Parathyroid adenoma (tissue), 2 donors: ENCODE results near the gene CMTM5.

Experiments
- H2AFZ ChIP-seq: fragments of 300-600 bp; sonication (generic); one replicate; pipeline ENCODE4 v1.7.0; 2017; ENCODE audit warnings: antibody characterized with exemption, mild to moderate bottlenecking
- H3K27ac ChIP-seq: fragments of 300-600 bp; sonication (generic); one replicate; pipeline ENCODE4 v1.7.0; 2017
- H3K27me3 ChIP-seq: fragments of 300-600 bp; sonication (generic); one replicate; pipeline ENCODE4 v1.7.0; 2017; ENCODE audit warnings: low read length; ENCODE audit not compliant: control insufficient read depth, insufficient read depth
- H3K36me3 ChIP-seq: fragments of 300-600 bp; sonication (generic); one replicate; pipeline ENCODE4 v1.7.0; 2017; ENCODE audit warnings: low read length; ENCODE audit not compliant: control insufficient read depth, insufficient read depth
- H3K4me1 ChIP-seq: fragments of 300-600 bp; sonication (generic); one replicate; pipeline ENCODE4 v1.7.0; 2017; ENCODE audit warnings: control low read depth
- H3K4me2 ChIP-seq: fragments of 300-600 bp; sonication (generic); one replicate; pipeline ENCODE4 v1.7.0; 2017; ENCODE audit warnings: low read length
- H3K4me3 ChIP-seq: fragments of 300-600 bp; sonication (generic); one replicate; pipeline ENCODE4 v1.7.0; 2017; ENCODE audit warnings: low read depth, low read length
- H3K79me2 ChIP-seq: fragments of 300-600 bp; sonication (generic); one replicate; pipeline ENCODE4 v1.7.0; 2017; ENCODE audit warnings: control low read depth
- H3K9ac ChIP-seq: fragments of 300-600 bp; sonication (generic); one replicate; pipeline ENCODE4 v1.7.0; 2017; ENCODE audit warnings: mild to moderate bottlenecking
- H3K9me3 ChIP-seq: fragments of 300-600 bp; sonication (generic); one replicate; pipeline ENCODE4 v1.7.0; 2017; ENCODE audit warnings: low read length; ENCODE audit not compliant: control insufficient read depth
- TF ChIP-seq, protein P1 (sequence below): fragments of 300-600 bp; sonication (generic); IDR thresholded peaks from one replicate; pipeline ENCODE4 v1.7.0; 2017; ENCODE audit warnings: antibody characterized with exemption, mild to moderate bottlenecking
- donor health status: primary hyperparathyroidism.

The CMTM5 gene

GRCh38 chr14:23344481-23344880 is 32.4 kb upstream of the CMTM5 start:
- Histone ChIP-seq H3K27ac (no peak overlapping the region), H3K36me3 (no peaks in the 10 kb centered on the region), H3K79me2 (no peaks in the 10 kb centered on the region), H2AFZ (no peak overlapping the region), H3K9me3 (no peaks in the 10 kb centered on the region), H3K4me3 (no peak overlapping the region), H3K9ac (no peak overlapping the region), H3K27me3 (no peaks in the 10 kb centered on the region), H3K4me2 (no peak overlapping the region), H3K4me1 (no peaks in the 10 kb centered on the region)
- TF ChIP-seq, protein P1, sequence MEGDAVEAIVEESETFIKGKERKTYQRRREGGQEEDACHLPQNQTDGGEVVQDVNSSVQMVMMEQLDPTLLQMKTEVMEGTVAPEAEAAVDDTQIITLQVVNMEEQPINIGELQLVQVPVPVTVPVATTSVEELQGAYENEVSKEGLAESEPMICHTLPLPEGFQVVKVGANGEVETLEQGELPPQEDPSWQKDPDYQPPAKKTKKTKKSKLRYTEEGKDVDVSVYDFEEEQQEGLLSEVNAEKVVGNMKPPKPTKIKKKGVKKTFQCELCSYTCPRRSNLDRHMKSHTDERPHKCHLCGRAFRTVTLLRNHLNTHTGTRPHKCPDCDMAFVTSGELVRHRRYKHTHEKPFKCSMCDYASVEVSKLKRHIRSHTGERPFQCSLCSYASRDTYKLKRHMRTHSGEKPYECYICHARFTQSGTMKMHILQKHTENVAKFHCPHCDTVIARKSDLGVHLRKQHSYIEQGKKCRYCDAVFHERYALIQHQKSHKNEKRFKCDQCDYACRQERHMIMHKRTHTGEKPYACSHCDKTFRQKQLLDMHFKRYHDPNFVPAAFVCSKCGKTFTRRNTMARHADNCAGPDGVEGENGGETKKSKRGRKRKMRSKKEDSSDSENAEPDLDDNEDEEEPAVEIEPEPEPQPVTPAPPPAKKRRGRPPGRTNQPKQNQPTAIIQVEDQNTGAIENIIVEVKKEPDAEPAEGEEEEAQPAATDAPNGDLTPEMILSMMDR, result no peak

DNA sequence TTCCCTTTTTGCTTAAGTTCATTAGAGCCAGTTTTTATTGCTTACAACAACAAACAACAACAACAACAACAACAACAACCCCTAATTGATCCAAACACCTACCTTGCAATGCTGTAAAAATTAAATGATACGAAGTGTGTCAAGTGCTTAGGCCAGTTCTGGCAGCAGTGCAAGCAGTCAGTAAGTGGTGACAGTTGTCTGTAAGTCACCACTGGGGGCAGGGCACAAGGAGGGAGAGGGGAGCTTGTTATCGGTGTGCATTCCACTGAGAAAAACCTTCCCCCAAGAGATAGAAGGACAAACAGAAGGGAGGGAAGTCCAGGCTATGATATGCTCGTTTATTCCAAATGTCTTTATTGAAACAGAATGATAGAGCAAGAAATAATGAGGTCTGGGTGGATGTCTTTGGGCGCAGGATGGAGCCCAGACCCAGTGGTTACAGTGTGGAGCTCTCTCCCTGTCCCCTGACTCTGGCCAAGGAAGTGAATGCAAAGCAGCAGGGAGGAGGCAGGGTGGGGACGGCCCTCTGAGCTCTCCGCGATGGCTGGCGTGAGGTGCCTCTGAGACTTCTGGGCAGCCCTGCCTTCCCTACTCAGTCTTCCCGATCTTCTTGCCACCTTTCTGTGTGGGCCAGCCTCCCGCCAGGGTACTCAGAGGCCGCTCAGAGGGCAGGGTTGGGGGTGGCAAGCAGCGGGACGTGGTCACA is 30.7 kb upstream of the CMTM5 start:
- Histone ChIP-seq H3K79me2 (no peaks in the 10 kb centered on the region), H3K36me3 (no peaks in the 10 kb centered on the region), H2AFZ (no peak overlapping the region), H3K9me3 (no peaks in the 10 kb centered on the region), H3K9ac (no peak overlapping the region), H3K4me2 (no peak overlapping the region), H3K4me3 (no peak overlapping the region), H3K27me3 (no peaks in the 10 kb centered on the region), H3K27ac (no peak overlapping the region), H3K4me1 (no peaks in the 10 kb centered on the region)
- TF ChIP-seq, protein P1, result no peak

GRCh38 chr14:23346693-23347405 is 30.0 kb upstream of the CMTM5 start:
- H3K27me3 ChIP-seq, result no peaks in the 10 kb centered on the region
- no peak overlapping the region for H3K4me2 ChIP-seq
- TF ChIP-seq, protein P1, result no peak
- no peak overlapping the region for H2AFZ ChIP-seq
- no peaks in the 10 kb centered on the region for H3K9me3 ChIP-seq
- no peaks in the 10 kb centered on the region for H3K36me3 ChIP-seq
- H3K79me2 ChIP-seq, result no peaks in the 10 kb centered on the region
- no peak overlapping the region for H3K9ac ChIP-seq
- no peaks in the 10 kb centered on the region for H3K4me1 ChIP-seq
- no peak overlapping the region for H3K4me3 ChIP-seq
- no peak overlapping the region for H3K27ac ChIP-seq

- H3K36me3 ChIP-seq, result no peaks in the 10 kb centered on the region
- H3K4me1 ChIP-seq, result no peaks in the 10 kb centered on the region
- no peak overlapping the region for H2AFZ ChIP-seq
- H3K9ac ChIP-seq, result no peak overlapping the region
- no peaks in the 10 kb centered on the region for H3K27me3 ChIP-seq
- no peak overlapping the region for H3K27ac ChIP-seq
- no peak overlapping the region for H3K4me3 ChIP-seq
- TF ChIP-seq, protein P1, result no peak
- H3K79me2 ChIP-seq, result no peaks in the 10 kb centered on the region
- no peaks in the 10 kb centered on the region for H3K9me3 ChIP-seq
- H3K4me2 ChIP-seq, result no peak overlapping the region
Observed at GRCh38 chr14:23347406-23348296, 29.2 kb upstream of the CMTM5 start.
